HG03565 (cell line): Measurements from ENCODE around the gene EFNA3.
A peak's percentile ranks its signal among the peaks of the same experiment; 100 is the strongest.

Source experiments
- ATAC-seq: cut with Tn5 transposase; IDR thresholded peaks from one replicate; pipeline ENCODE4 v1.9.1; 2021; ENCODE audit warnings: mild to moderate bottlenecking, moderate library complexity; ENCODE audit not compliant: unreplicated experiment

The EFNA3 gene

GRCh38 chr1:155128755-155129473, 50.3 kb downstream of the EFNA3 start:
- no peak for ATAC-seq

DNA sequence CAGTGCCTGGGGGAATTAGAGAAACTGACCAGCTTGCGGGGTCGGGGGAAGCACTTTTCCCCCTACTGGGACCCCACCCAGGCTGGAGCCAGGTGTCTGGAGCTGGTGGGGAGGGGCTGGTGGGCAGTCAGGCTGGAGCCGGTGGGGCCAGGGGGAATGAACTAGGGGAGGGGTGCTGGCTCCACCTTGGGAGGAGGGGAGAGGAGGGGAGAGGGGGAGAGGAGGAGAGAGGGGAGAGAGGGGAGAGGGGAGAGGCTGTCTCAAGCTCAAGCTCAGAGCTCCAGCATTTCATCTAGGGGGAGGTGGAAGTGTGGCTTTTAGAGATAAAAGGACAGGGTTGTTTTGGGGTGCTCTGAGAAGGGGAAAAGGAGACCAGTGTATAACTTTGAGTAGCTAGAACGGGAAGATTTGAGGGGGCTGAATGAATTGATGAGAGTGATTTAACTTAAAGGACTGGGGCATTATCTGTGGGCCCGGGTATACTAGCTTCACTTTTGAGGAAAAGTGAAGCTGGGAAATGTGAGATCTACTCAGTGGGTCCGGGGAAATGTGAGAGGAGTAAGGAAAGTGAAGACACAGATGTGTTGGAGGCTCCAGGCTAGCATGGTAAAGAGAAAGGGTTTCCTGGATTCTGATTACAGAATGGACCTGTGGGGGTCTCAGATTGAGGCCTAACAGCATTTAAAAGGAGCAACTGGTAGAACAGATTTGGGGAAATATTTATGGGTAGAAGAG, 51.8 kb downstream of the EFNA3 start:
- ATAC-seq = no peak

GRCh38 chr1:155131285-155131684, 52.6 kb downstream of the EFNA3 start:
- ATAC-seq = no peak

DNA sequence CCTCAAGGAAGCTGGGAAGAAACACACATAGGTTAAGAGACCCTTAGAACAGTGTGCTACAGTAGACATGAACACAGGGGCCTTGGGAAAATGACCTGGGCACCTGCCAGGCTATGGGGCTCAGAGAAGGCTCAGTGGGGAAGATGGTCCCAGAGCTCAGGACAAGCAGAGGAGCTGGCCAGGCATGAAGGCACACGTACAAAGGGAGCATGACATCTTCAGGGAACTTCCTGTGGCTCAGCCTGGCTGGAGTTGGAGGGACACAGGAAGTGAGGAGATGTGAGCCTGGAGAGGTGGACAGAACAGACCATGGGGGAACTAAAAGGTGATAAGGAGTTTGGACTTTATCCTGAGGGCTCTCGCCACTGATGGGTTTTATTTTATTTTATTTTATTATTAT, 53.2 kb downstream of the EFNA3 start:
- no peak for ATAC-seq

- ATAC-seq = no peak
These were observed 55.2 kb downstream of the EFNA3 start for GRCh38 chr1:155133799-155134281.

- no peak for ATAC-seq
These were observed 55.7 kb downstream of the EFNA3 start for GRCh38 chr1:155134322-155134721.

DNA sequence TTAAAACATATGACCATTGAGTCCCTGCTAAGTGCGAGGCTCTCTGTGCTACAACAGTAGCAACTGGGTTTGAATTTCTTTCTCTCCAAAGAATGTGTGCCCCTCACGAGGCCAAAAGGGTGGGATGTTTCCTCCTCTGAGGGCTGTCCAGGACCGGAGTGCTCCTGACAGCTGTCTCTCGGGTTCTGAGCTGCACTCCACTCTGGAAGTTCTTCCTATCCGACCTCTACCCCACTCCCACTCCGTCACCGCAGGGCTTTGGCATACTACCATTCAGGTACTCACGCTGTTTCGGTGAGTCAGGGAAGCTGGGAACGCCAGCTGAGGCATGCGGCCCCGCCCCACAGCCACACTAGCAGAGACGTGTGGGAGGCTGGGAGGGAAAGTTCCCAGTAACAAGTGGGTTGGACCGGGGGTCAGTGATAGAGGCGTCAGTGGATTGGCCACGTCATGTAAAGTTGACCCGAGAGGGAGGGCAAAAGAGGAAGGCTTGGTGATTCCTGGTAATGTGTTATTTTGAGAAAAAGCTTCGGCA, 56.3 kb downstream of the EFNA3 start:
- no peak for ATAC-seq

DNA sequence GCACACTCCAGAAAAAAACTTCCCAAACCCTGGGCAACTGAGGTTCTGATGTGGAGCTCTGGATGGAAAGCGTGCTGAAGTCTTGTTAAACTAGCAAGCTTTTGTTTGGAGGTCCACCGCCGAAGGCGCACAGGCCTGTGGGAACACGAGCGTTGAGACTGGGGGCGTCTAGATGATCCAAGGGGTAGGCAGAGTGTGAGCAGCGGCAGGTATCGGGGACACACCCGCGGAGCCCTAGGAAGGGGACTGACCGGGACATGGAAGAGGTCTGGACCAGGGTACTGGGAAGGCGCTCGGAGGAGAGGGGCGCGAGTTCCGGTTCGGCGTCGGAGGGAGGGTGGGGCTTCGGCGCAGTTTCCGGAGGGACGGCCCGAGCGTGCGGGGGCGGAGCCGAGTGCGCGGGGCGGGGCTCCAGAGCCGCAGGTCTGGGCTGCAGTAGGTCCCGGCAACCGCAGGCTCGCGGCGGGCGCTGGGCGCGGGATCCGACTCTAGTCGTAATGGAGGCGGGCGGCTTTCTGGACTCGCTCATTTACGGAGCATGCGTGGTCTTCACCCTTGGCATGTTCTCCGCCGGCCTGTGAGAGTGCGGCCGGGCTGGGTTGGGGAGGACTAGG, 56.9 kb downstream of the EFNA3 start, which contains the start of gene SLC50A1:
TSS of gene SLC50A1 (plus strand) at position 438 of the 614 bp plus-strand sequence. CDS start at position 498, 60 bp downstream.
- ATAC-seq = peak; percentile 60

DNA sequence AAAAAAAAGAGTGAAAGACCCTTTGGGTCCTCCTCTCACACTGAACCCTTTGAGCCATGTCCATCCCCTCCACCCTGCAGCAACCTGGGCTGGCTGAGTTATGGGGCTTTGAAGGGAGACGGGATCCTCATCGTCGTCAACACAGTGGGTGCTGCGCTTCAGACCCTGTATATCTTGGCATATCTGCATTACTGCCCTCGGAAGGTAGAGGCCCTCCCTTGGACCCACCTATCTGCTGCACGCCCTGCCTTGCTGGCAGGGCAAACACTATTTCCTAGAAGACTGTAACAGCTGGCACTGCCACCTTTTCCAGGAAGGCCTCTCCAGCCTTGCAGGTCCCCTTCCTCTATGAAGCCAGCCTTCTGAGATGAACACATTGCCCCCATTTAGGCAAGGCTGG, 58.1 kb downstream of the EFNA3 start:
- ATAC-seq = no peak
